ENCODE data around the gene HDAC4. TPM values are rescaled to one million over a fixed set of nuclear protein-coding genes. Genes with fewer than 3 reads are reported as not detected.

Gene HDAC4
- total and polyA plus RNA-seq, 9 donors = 7.0 to 74.0 (median 46.3) TPM

- no peak overlapping the region for H3K27ac ChIP-seq
- H3K27me3 ChIP-seq = no peaks in the 10 kb centered on the region
- no peak for DNase-seq
- H3K9me3 ChIP-seq = no peaks in the 10 kb centered on the region
- TF ChIP-seq CTCF (IDR thresholded peaks at IDR 0.05) (no peak), POLR2A (IDR thresholded peaks at IDR 0.05) (no peak), EP300 (IDR thresholded peaks at IDR 0.05) (no peak)
- H3K36me3 ChIP-seq = no peaks in the 10 kb centered on the region
- H3K4me1 ChIP-seq (ENCODE audit: insufficient read depth) = no peaks in the 10 kb centered on the region
- no peak overlapping the region for H3K4me3 ChIP-seq
- intact Hi-C loops (cut with DNase I) = no loop called here
- 70 to 73% (median 73%) methylated on average over 8 of the region's 8 CpGs for WGBS, 3 donors
Observed at GRCh38 chr2:239411549-239412319, 10.9 kb upstream of the HDAC4 start.

DNA sequence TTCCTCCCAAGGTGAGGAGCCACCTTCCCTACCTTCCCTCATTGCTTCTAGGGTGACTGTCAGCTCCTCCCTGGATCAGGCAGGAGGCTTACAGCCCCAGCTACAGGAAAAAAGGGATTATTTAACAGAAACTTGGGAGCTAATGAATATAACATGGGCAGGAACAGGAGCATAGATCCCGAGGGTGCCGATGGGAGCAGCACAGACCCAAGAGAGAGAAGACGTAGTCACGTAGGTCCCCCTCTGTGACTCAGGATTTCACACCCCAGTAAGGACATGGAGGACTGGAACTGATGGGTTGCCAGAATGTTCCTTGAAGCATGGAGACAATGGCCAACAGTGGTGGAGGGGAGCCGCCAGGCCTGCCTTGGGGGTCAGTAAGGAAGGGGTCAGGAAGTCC is 10.3 kb upstream of the HDAC4 start:
- intact Hi-C loops (cut with DNase I) = no loop called here
- DNase-seq = no peak
- Histone ChIP-seq H3K4me3 (no peak overlapping the region), H3K4me1 (ENCODE audit: insufficient read depth) (no peaks in the 10 kb centered on the region), H3K27ac (no peak overlapping the region), H3K9me3 (no peaks in the 10 kb centered on the region), H3K36me3 (no peaks in the 10 kb centered on the region), H3K27me3 (no peaks in the 10 kb centered on the region)
- TF ChIP-seq EP300 (IDR thresholded peaks at IDR 0.05) (no peak), POLR2A (IDR thresholded peaks at IDR 0.05) (no peak), CTCF (IDR thresholded peaks at IDR 0.05) (no peak)
- WGBS, 3 donors = 85 to 93% (median 90%) methylated on average over 5 of the region's 5 CpGs

GRCh38 chr2:239409976-239410375 is 9.2 kb upstream of the HDAC4 start:
- H3K27me3 ChIP-seq = no peaks in the 10 kb centered on the region
- intact Hi-C loops (cut with DNase I) = loop anchor here in 1 of 4 donors (10.0 kb wide), 1 partner anchor 1155 kb away; the partner anchor contains the start of genes DUSP28 and RNPEPL1
- no peaks in the 10 kb centered on the region for H3K9me3 ChIP-seq
- H3K27ac ChIP-seq = no peak overlapping the region
- WGBS, 3 donors = 75 to 85% (median 76%) methylated on average over 6 of the region's 6 CpGs
- no peak overlapping the region for H3K4me3 ChIP-seq
- H3K4me1 ChIP-seq (ENCODE audit: insufficient read depth) = no peaks in the 10 kb centered on the region
- no peak for DNase-seq
- TF ChIP-seq POLR2A (IDR thresholded peaks at IDR 0.05) (no peak), EP300 (IDR thresholded peaks at IDR 0.05) (no peak), CTCF (IDR thresholded peaks at IDR 0.05) (no peak)
- H3K36me3 ChIP-seq = no peaks in the 10 kb centered on the region

GRCh38 chr2:239407112-239407511 is 6.3 kb upstream of the HDAC4 start:
- Histone ChIP-seq H3K27me3 (no peaks in the 10 kb centered on the region), H3K4me3 (no peak overlapping the region), H3K27ac (no peak overlapping the region), H3K4me1 (ENCODE audit: insufficient read depth) (no peaks in the 10 kb centered on the region), H3K9me3 (no peaks in the 10 kb centered on the region), H3K36me3 (no peaks in the 10 kb centered on the region)
- 34 to 46% (median 37%) methylated on average over 13 of the region's 13 CpGs for WGBS, 3 donors
- TF ChIP-seq EP300 (IDR thresholded peaks at IDR 0.05) = no peak
- TF ChIP-seq CTCF (IDR thresholded peaks at IDR 0.05) = no peak
- TF ChIP-seq POLR2A (IDR thresholded peaks at IDR 0.05) = no peak
- no peak for DNase-seq
- intact Hi-C loops (cut with DNase I) = loop anchor here in 1 of 4 donors (10.0 kb wide), 1 partner anchor 1158 kb away; the partner anchor contains the start of genes DUSP28 and RNPEPL1
